IPS-20b (cell line): Measurements from ENCODE around the gene PGR.

Experiments used
- H3K27ac ChIP-seq: one replicate; pipeline ENCODE4 v1.5.1; 2013; ENCODE audit warnings: low read length
- H3K27me3 ChIP-seq: 2 replicates; pipeline ENCODE4 v1.6.1; 2013; ENCODE audit warnings: mild to moderate bottlenecking, low read length, inconsistent platforms; ENCODE audit not compliant: insufficient read depth
- H3K36me3 ChIP-seq: 2 replicates; pipeline ENCODE4 v1.6.1; 2013; ENCODE audit warnings: low read depth, mild to moderate bottlenecking, inconsistent platforms, low read length, moderate library complexity; ENCODE audit not compliant: insufficient read depth
- H3K4me1 ChIP-seq: 2 replicates; pipeline ENCODE4 v1.6.1; 2013; ENCODE audit warnings: mild to moderate bottlenecking, control low read depth, inconsistent platforms, low read length, moderate library complexity; ENCODE audit not compliant: insufficient read depth
- H3K4me3 ChIP-seq: 2 replicates; pipeline ENCODE4 v1.5.1; 2013; ENCODE audit warnings: mild to moderate bottlenecking, low read length, inconsistent platforms
- H3K9ac ChIP-seq: 2 replicates; pipeline ENCODE4 v1.6.1; 2013; ENCODE audit warnings: low read depth, mild to moderate bottlenecking, inconsistent platforms, low read length, moderate library complexity
- H3K9me3 ChIP-seq: 2 replicates; pipeline ENCODE4 v1.6.1; 2013; ENCODE audit warnings: mild to moderate bottlenecking, low read depth, low read length, inconsistent platforms; ENCODE audit not compliant: insufficient read depth

The PGR gene

GRCh38 chr11:101061606-101062005 lies 68.0 kb downstream of the PGR start:
- no peaks in the 10 kb centered on the region for H3K4me1 ChIP-seq
- H3K4me3 ChIP-seq: no peak overlapping the region
- H3K9ac ChIP-seq: no peak overlapping the region
- no peaks in the 10 kb centered on the region for H3K27me3 ChIP-seq
- no peaks in the 10 kb centered on the region for H3K36me3 ChIP-seq
- no peaks in the 10 kb centered on the region for H3K9me3 ChIP-seq
- no peak overlapping the region for H3K27ac ChIP-seq

GRCh38 chr11:101059331-101059730 lies 70.3 kb downstream of the PGR start:
- Histone ChIP-seq H3K9ac (no peak overlapping the region), H3K9me3 (no peaks in the 10 kb centered on the region), H3K36me3 (no peaks in the 10 kb centered on the region), H3K4me1 (no peaks in the 10 kb centered on the region), H3K4me3 (no peak overlapping the region), H3K27me3 (no peaks in the 10 kb centered on the region), H3K27ac (no peak overlapping the region)

- H3K27ac ChIP-seq: no peak overlapping the region
- H3K36me3 ChIP-seq: no peaks in the 10 kb centered on the region
- no peak overlapping the region for H3K9ac ChIP-seq
- H3K27me3 ChIP-seq: no peaks in the 10 kb centered on the region
- H3K4me3 ChIP-seq: no peak overlapping the region
- H3K9me3 ChIP-seq: no peaks in the 10 kb centered on the region
- no peaks in the 10 kb centered on the region for H3K4me1 ChIP-seq
These were observed 76.1 kb downstream of the PGR start for GRCh38 chr11:101053492-101053891.

- Histone ChIP-seq H3K4me3 (no peak overlapping the region), H3K27me3 (no peaks in the 10 kb centered on the region), H3K27ac (no peak overlapping the region), H3K9me3 (no peaks in the 10 kb centered on the region), H3K36me3 (no peaks in the 10 kb centered on the region), H3K9ac (no peak overlapping the region), H3K4me1 (no peaks in the 10 kb centered on the region)
These were observed 77.9 kb downstream of the PGR start for GRCh38 chr11:101051677-101052076.

GRCh38 chr11:101049813-101050212 lies 79.8 kb downstream of the PGR start:
- no peaks in the 10 kb centered on the region for H3K27me3 ChIP-seq
- no peaks in the 10 kb centered on the region for H3K36me3 ChIP-seq
- no peak overlapping the region for H3K27ac ChIP-seq
- H3K4me1 ChIP-seq: no peaks in the 10 kb centered on the region
- H3K4me3 ChIP-seq: no peak overlapping the region
- no peak overlapping the region for H3K9ac ChIP-seq
- no peaks in the 10 kb centered on the region for H3K9me3 ChIP-seq

- Histone ChIP-seq H3K27me3 (no peaks in the 10 kb centered on the region), H3K9me3 (no peaks in the 10 kb centered on the region), H3K9ac (no peak overlapping the region), H3K36me3 (no peaks in the 10 kb centered on the region), H3K4me1 (no peaks in the 10 kb centered on the region), H3K27ac (no peak overlapping the region), H3K4me3 (no peak overlapping the region)
These were observed 80.5 kb downstream of the PGR start for GRCh38 chr11:101049123-101049522.

GRCh38 chr11:101048479-101048878 lies 81.1 kb downstream of the PGR start:
- Histone ChIP-seq H3K27me3 (no peaks in the 10 kb centered on the region), H3K9ac (no peak overlapping the region), H3K36me3 (no peaks in the 10 kb centered on the region), H3K4me3 (no peak overlapping the region), H3K27ac (no peak overlapping the region), H3K4me1 (no peaks in the 10 kb centered on the region), H3K9me3 (no peaks in the 10 kb centered on the region)

GRCh38 chr11:101046947-101047346 lies 82.7 kb downstream of the PGR start:
- H3K27ac ChIP-seq: no peak overlapping the region

GRCh38 chr11:101045415-101045814 lies 84.2 kb downstream of the PGR start:
- Histone ChIP-seq H3K36me3 (no peaks in the 10 kb centered on the region), H3K27ac (no peak overlapping the region), H3K4me3 (no peak overlapping the region), H3K27me3 (no peaks in the 10 kb centered on the region), H3K9me3 (no peaks in the 10 kb centered on the region), H3K9ac (no peak overlapping the region), H3K4me1 (no peaks in the 10 kb centered on the region)

More at GRCh38 chr11:101046947-101047346, 82.7 kb downstream of the PGR start:
- Histone ChIP-seq H3K9me3 (no peaks in the 10 kb centered on the region), H3K27me3 (no peaks in the 10 kb centered on the region), H3K9ac (no peak overlapping the region), H3K4me3 (no peak overlapping the region), H3K4me1 (no peaks in the 10 kb centered on the region), H3K36me3 (no peaks in the 10 kb centered on the region)

GRCh38 chr11:101043940-101044339 lies 85.7 kb downstream of the PGR start:
- Histone ChIP-seq H3K9ac (no peak overlapping the region), H3K36me3 (no peaks in the 10 kb centered on the region), H3K27ac (no peak overlapping the region), H3K27me3 (no peaks in the 10 kb centered on the region), H3K9me3 (no peaks in the 10 kb centered on the region), H3K4me1 (no peaks in the 10 kb centered on the region), H3K4me3 (no peak overlapping the region)

- Histone ChIP-seq H3K27ac (no peak overlapping the region), H3K36me3 (no peaks in the 10 kb centered on the region), H3K4me3 (no peak overlapping the region), H3K9ac (no peak overlapping the region), H3K27me3 (no peaks in the 10 kb centered on the region), H3K4me1 (no peaks in the 10 kb centered on the region), H3K9me3 (no peaks in the 10 kb centered on the region)
These were observed 93.7 kb downstream of the PGR start for GRCh38 chr11:101035872-101036271.

GRCh38 chr11:101034076-101034475 lies 95.5 kb downstream of the PGR start:
- Histone ChIP-seq H3K27ac (no peak overlapping the region), H3K9ac (no peak overlapping the region), H3K36me3 (no peaks in the 10 kb centered on the region)

GRCh38 chr11:101032991-101033390 lies 96.6 kb downstream of the PGR start:
- Histone ChIP-seq H3K9me3 (no peaks in the 10 kb centered on the region), H3K4me1 (no peaks in the 10 kb centered on the region), H3K27ac (no peak overlapping the region), H3K36me3 (no peaks in the 10 kb centered on the region), H3K4me3 (no peak overlapping the region), H3K27me3 (no peaks in the 10 kb centered on the region), H3K9ac (no peak overlapping the region)

More at GRCh38 chr11:101034076-101034475, 95.5 kb downstream of the PGR start:
- no peaks in the 10 kb centered on the region for H3K27me3 ChIP-seq
- H3K4me3 ChIP-seq: no peak overlapping the region
- no peaks in the 10 kb centered on the region for H3K9me3 ChIP-seq
- H3K4me1 ChIP-seq: no peaks in the 10 kb centered on the region
